K562 (cell line): ENCODE measurements around the gene KLHL15. TPM values are rescaled to one million over a fixed set of nuclear protein-coding genes. Genes with fewer than 3 reads are reported as not detected.

Experiments used
- PATZ1 ChIP-seq: fragments of 250-450 bp; sonication (Bioruptor Pico); IDR thresholded peaks from 2 replicates; pipeline ENCODE4 v1.5.0; 2020; ENCODE audit warnings: mild to moderate bottlenecking, borderline replicate concordance
- TFE3 ChIP-seq: fragments of 450-650 bp; formaldehyde crosslinking; IDR thresholded peaks from 2 replicates; pipeline ENCODE4 v1.4.0; 2020; ENCODE audit warnings: mild to moderate bottlenecking, mixed read lengths
- ZBTB49 ChIP-seq: sonication (generic); formaldehyde crosslinking; IDR thresholded peaks from 2 replicates; pipeline ENCODE4 v1.8.0; 2022; ENCODE audit warnings: missing genetic modification reagents, mild to moderate bottlenecking, borderline replicate concordance
- polyA plus RNA-seq, 8 experiments: library from polyadenylated mRNA; depleted of rRNA in 4 of 8; stranded (reverse) in 5 of 8; unstranded in 3 of 8; fragments of >200 nt; fragmentation: Nextera tagmentation in 2 of 8; fragmentation: Illumina TruSeq in 1 of 8; extraction: Ambion mirVana in 2 of 8; extraction: Trizol in 1 of 8; gene quantifications; 2 replicates each; pipeline versions ENCODE4 v1.2.1 to v1.2.3, GENCODE V29; 2011 to 2014; ENCODE audit warnings: inconsistent platforms in 1 of 8, missing spikeins in 1 of 8
- total RNA-seq, 7 experiments: library from RNA; depleted of rRNA in 6 of 7; stranded (reverse); fragments of >200 nt in 6 of 7; fragmentation: Illumina TruSeq in 2 of 7; extraction: Trizol in 2 of 7; gene quantifications; 2 replicates each; pipeline versions ENCODE4 v1.2.1 to v1.2.3, GENCODE V29; 2011 to 2021; ENCODE audit warnings: low replicate concordance in 1 of 7

KLHL15 gene
- total and polyA plus RNA-seq, 9 of the 15 experiments (the other 6 are each of a cell fraction or from before 2014, with no cell fraction given) = 3.0 to 12.4 (median 7.6) TPM

- TF ChIP-seq PATZ1 (CRISPR knock-in tag) (no peak), ZBTB49 (CRISPR knock-in tag) (no peak), TFE3 (no peak)
These were observed 7.5 kb upstream of the KLHL15 start (continued) for GRCh38 chrX:24034485-24034884.
